Naive B cell (primary cell): ENCODE results near the gene CLECL1. TPM values are rescaled to one million over a fixed set of nuclear protein-coding genes. Genes with fewer than 3 reads are reported as not detected.

Experiments used
- polyA plus RNA-seq, 6 donors: library from polyadenylated mRNA; unstranded; fragments of 300-500 nt; fragmentation: Illumina TruSeq; gene quantifications; one replicate each; pipeline ENCODE4 v1.2.3, GENCODE V29; 2021; ENCODE audit warnings: low read depth in 6 of 6

Gene CLECL1
- polyA plus RNA-seq, 6 donors from 2014 or later: 8.9 to 34.0 (median 11.5) TPM

Other genes with a start within 250 kb of the CLECL1 start
- under 1 TPM in 4 of 6 donors, not detected in 2; 0.47 to 0.86 (median 0.74) TPM for gene KLRB1, start 125.2 kb downstream of the CLECL1 start, polyA plus RNA-seq
- gene CLEC2D, start 63.4 kb downstream of the CLECL1 start, polyA plus RNA-seq: 100 to 1,000 TPM; 329 to 467 (median 350) TPM
- gene CD69, start 27.8 kb upstream of the CLECL1 start, polyA plus RNA-seq: 1,000 to 10,000 TPM in 5 of 6 donors, 100 to 1,000 TPM in 1; 814 to 1,329 (median 1,116) TPM
- gene KLRF1, start 94.4 kb upstream of the CLECL1 start, polyA plus RNA-seq: 1 to 10 TPM in 5 of 6 donors, not detected in 1; 1.6 to 5.6 (median 2.4) TPM
- 10 to 100 TPM; 47.2 to 85.8 (median 61.3) TPM for gene CLEC2B, start 136.3 kb upstream of the CLECL1 start, polyA plus RNA-seq
- gene KLRF2, start 148.4 kb upstream of the CLECL1 start, polyA plus RNA-seq: not detected
- gene CLEC2A, start 199.3 kb upstream of the CLECL1 start, polyA plus RNA-seq: not detected
- 1 to 10 TPM in 1 of 6 donors, under 1 TPM in 3, not detected in 2; 0.29 to 1.6 (median 0.38) TPM for gene CLEC12A, start 238.3 kb upstream of the CLECL1 start, polyA plus RNA-seq